ENCODE data around the gene SLCO4C1.

Gene SLCO4C1

DNA sequence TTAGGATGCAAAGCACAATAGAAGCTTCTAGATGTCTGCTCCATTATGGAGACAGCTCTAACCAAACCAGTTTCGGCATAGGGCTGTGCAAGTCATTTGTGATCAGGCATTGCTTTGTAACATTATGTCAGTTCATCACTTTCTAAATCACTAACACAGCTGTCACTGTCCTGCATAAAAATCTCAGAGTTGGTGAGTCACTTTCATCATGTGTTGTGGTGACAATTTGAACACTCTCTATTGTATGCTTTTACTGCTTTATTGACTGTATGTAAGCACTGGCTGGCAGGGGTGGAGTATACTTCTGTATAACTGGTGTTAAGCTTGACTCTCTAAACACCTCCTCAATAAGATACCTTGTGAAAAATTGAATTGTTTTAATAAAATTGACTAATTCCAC lies 77.9 kb downstream of the SLCO4C1 start:
- TF ChIP-seq, protein P1, sequence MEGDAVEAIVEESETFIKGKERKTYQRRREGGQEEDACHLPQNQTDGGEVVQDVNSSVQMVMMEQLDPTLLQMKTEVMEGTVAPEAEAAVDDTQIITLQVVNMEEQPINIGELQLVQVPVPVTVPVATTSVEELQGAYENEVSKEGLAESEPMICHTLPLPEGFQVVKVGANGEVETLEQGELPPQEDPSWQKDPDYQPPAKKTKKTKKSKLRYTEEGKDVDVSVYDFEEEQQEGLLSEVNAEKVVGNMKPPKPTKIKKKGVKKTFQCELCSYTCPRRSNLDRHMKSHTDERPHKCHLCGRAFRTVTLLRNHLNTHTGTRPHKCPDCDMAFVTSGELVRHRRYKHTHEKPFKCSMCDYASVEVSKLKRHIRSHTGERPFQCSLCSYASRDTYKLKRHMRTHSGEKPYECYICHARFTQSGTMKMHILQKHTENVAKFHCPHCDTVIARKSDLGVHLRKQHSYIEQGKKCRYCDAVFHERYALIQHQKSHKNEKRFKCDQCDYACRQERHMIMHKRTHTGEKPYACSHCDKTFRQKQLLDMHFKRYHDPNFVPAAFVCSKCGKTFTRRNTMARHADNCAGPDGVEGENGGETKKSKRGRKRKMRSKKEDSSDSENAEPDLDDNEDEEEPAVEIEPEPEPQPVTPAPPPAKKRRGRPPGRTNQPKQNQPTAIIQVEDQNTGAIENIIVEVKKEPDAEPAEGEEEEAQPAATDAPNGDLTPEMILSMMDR (IDR thresholded peaks at IDR 0.05; ENCODE audit: low read depth, low read length, missing control alignments), result no peak
- H3K4me3 ChIP-seq (ENCODE audit: low read depth, low read length), result no peak overlapping the region
- no peak for DNase-seq
- no peaks in the 10 kb centered on the region for H3K27me3 ChIP-seq (replicated peaks)
- no peak overlapping the region for H3K27ac ChIP-seq
- H3K36me3 ChIP-seq (replicated peaks), result no peaks in the 10 kb centered on the region
- in situ Hi-C loops (cut with HindIII; ENCODE audit: low pct_ligation_motif_present, low sequenced_read_pairs), result no loop called here

DNA sequence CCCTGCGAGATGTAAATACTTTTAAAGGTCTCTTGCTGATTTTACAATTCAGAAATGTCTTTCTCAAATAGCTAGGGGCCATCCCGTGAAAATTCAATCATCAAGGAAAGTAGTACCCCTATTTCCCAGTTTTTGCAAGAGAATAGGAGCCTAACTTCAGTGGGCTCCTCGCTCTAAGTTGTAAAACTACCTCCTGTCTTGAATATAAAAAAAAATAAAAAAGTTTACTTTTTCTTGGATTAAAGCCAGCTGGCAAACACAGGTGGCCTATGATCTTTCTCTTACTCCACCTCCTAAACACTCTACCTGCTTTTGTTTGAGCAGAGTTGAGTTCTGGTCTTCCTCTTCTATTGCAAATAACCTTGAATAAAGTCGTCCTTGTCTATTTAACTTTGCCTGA lies 79.4 kb downstream of the SLCO4C1 start:
- TF ChIP-seq, protein P1 (IDR thresholded peaks at IDR 0.05; ENCODE audit: low read depth, low read length, missing control alignments), result no peak

DNA sequence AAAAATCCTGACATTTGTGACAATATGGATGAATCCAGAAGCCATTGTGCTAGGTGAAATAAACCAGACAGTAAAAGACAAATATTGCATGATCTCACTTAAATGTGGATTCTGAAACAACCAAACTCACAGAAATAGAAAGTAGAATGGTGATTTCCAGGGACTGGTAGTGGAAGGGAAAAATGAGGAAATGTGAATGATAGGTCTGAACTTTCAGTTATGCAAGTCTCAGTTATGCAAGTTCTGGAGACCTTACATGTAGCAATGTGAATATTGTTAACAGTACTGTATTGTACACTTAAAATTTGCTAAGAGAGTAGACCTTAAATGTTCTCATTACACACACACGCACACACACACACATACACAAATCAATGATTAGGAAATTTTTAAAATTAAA lies 84.9 kb downstream of the SLCO4C1 start:
- no peak overlapping the region for H3K27ac ChIP-seq
- TF ChIP-seq, protein P1 (IDR thresholded peaks at IDR 0.05; ENCODE audit: low read depth, low read length, missing control alignments), result no peak
- no peaks in the 10 kb centered on the region for H3K27me3 ChIP-seq (replicated peaks)
- in situ Hi-C loops (cut with HindIII; ENCODE audit: low pct_ligation_motif_present, low sequenced_read_pairs), result no loop called here
- H3K36me3 ChIP-seq (replicated peaks), result no peaks in the 10 kb centered on the region
- DNase-seq, result no peak
- no peak overlapping the region for H3K4me3 ChIP-seq (ENCODE audit: low read depth, low read length)

More for the DNA sequence above, 79.4 kb downstream of the SLCO4C1 start:
- no peak overlapping the region for H3K27ac ChIP-seq
- in situ Hi-C loops (cut with HindIII; ENCODE audit: low pct_ligation_motif_present, low sequenced_read_pairs), result no loop called here
- no peak for DNase-seq
- H3K4me3 ChIP-seq (ENCODE audit: low read depth, low read length), result no peak overlapping the region
- no peaks in the 10 kb centered on the region for H3K27me3 ChIP-seq (replicated peaks)
- H3K36me3 ChIP-seq (replicated peaks), result no peaks in the 10 kb centered on the region

DNA sequence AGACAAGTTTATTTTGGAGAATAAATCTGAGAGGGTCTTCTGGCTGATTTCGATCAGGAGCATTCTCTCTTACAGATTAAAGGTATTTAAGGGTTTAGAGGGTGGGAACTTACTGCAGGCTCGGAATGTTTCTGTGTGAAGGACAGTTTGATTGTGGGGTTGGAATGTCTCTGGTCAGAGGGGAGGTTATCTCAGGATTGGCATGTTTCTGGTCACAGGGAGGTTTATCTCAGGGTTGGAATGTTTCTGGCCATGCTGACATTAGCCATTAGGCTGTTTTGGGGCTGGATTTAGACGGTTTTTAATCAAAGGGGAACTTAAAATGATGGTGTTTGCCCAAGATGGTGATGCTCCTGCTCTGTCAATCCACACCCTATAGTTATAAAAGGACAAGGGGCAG lies 95.2 kb downstream of the SLCO4C1 start:
- Histone ChIP-seq H3K27ac (no peak overlapping the region), H3K4me3 (ENCODE audit: low read depth, low read length) (no peak overlapping the region), H3K36me3 (replicated peaks) (no peaks in the 10 kb centered on the region), H3K27me3 (replicated peaks) (no peaks in the 10 kb centered on the region)
- no peak for DNase-seq
- TF ChIP-seq, protein P1 (IDR thresholded peaks at IDR 0.05; ENCODE audit: low read depth, low read length, missing control alignments), result no peak
- in situ Hi-C loops (cut with HindIII; ENCODE audit: low pct_ligation_motif_present, low sequenced_read_pairs), result no loop called here

DNA sequence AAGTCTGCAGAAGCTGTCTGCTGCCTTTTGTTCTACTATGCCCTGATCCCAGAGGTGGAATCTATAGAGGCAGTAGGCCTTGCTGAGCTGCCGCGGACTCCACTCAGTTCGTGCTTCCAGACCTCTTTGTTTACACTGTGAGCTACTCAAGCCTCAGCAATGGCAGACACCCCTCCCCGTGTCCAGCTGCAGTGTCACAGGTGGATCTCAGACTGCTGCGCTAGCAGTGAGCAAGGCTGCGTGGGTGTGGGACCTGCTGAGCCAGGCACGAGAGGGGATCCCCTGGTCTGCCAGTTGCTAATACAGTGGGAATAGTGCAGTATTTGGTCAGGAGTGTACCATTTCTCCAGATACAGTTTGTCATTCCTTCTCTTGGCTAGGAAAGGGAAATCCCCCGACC lies 99.6 kb downstream of the SLCO4C1 start:
- TF ChIP-seq, protein P1 (IDR thresholded peaks at IDR 0.05; ENCODE audit: low read depth, low read length, missing control alignments), result no peak
- Histone ChIP-seq H3K4me3 (ENCODE audit: low read depth, low read length) (no peak overlapping the region), H3K27ac (no peak overlapping the region), H3K27me3 (replicated peaks) (no peaks in the 10 kb centered on the region), H3K36me3 (replicated peaks) (no peaks in the 10 kb centered on the region)
- in situ Hi-C loops (cut with HindIII; ENCODE audit: low pct_ligation_motif_present, low sequenced_read_pairs), result no loop called here
- DNase-seq, result no peak

Measured in brain microvascular endothelial cell (primary cell).